OCI-LY1 (cell line): Measurements from ENCODE around the gene CAPS.
A peak's percentile ranks its signal among the peaks of the same experiment; 100 is the strongest.
"Not testable (repeated sequence)": the region's sequence is repeated elsewhere in the genome, so short reads cannot be mapped to it uniquely, and the experiment has no call there.

Experiments
- H2AFZ ChIP-seq: fragments of 200-600 bp; sonication (generic), shearing (Covaris generic); 2 replicates; pipeline ENCODE4 v1.6.0; 2014; ENCODE audit warnings: antibody characterized with exemption, mild to moderate bottlenecking, low read length
- H3F3A ChIP-seq: fragments of 200-600 bp; sonication (generic), shearing (Covaris generic); 2 replicates; pipeline ENCODE4 v1.6.0; 2014; ENCODE audit warnings: mild to moderate bottlenecking, antibody characterized with exemption, low read length, moderate library complexity; ENCODE audit not compliant: insufficient read depth
- H3K27ac ChIP-seq: fragments of 200-600 bp; sonication (generic); 2 replicates; pipeline ENCODE4 v1.5.1; 2014; ENCODE audit warnings: low read length, mixed run types, mild to moderate bottlenecking, low read depth; ENCODE audit not compliant: poor library complexity, severe bottlenecking
- H3K27me3 ChIP-seq: fragments of 200-600 bp; sonication (generic); 2 replicates; pipeline ENCODE4 v1.6.0; 2014; ENCODE audit warnings: antibody characterized with exemption, mild to moderate bottlenecking, low read length, moderate library complexity; ENCODE audit not compliant: insufficient read depth
- H3K36me3 ChIP-seq: fragments of 200-600 bp; sonication (generic); 2 replicates; pipeline ENCODE4 v1.6.1; 2014; ENCODE audit warnings: mild to moderate bottlenecking, antibody characterized with exemption, low read length, moderate library complexity, mixed read lengths; ENCODE audit not compliant: insufficient read depth
- H3K4me1 ChIP-seq: fragments of 200-600 bp; sonication (generic); 2 replicates; pipeline ENCODE4 v1.5.1; 2014; ENCODE audit warnings: mild to moderate bottlenecking, low read length, moderate library complexity; ENCODE audit not compliant: insufficient read depth, severe bottlenecking
- H3K4me2 ChIP-seq: fragments of 200-600 bp; sonication (generic), shearing (Covaris generic); 2 replicates; pipeline ENCODE4 v1.6.1; 2014; ENCODE audit warnings: low read length
- H3K4me3 ChIP-seq: fragments of 200-600 bp; sonication (generic); 2 replicates; pipeline ENCODE4 v1.5.1; 2014; ENCODE audit warnings: low read length, low read depth, mild to moderate bottlenecking, mixed read lengths; ENCODE audit not compliant: poor library complexity, severe bottlenecking
- H3K79me2 ChIP-seq: fragments of 200-600 bp; shearing (Covaris generic); 2 replicates; pipeline ENCODE4 v1.6.1; 2016; ENCODE audit warnings: mixed run types, low read length, mixed read lengths; ENCODE audit not compliant: insufficient read depth
- H3K9ac ChIP-seq: fragments of 200-600 bp; sonication (generic), shearing (Covaris generic); 2 replicates; pipeline ENCODE4 v1.6.1; 2014; ENCODE audit warnings: mild to moderate bottlenecking, low read length, mixed read lengths
- H3K9me2 ChIP-seq: fragments of 200-600 bp; sonication (generic), shearing (Covaris generic); 2 replicates; pipeline ENCODE4 v1.6.1; 2014; ENCODE audit warnings: low read depth, mild to moderate bottlenecking, low read length, mixed read lengths
- H3K9me3 ChIP-seq: fragments of 200-600 bp; shearing (Covaris generic); 2 replicates; pipeline ENCODE4 v1.6.1; 2014; ENCODE audit warnings: low read length, mixed read lengths
- H4K20me1 ChIP-seq: fragments of 200-600 bp; sonication (generic), shearing (Covaris generic); 2 replicates; pipeline ENCODE4 v1.6.0; 2016; ENCODE audit warnings: mild to moderate bottlenecking, low read length; ENCODE audit not compliant: insufficient read depth
- EZH2 ChIP-seq: fragments of 200-600 bp; sonication (generic), shearing (Covaris generic); IDR thresholded peaks from 2 replicates; pipeline ENCODE4 v1.8.0; 2017; ENCODE audit warnings: borderline replicate concordance, mixed run types, mild to moderate bottlenecking, antibody characterized with exemption, low read length, moderate library complexity, mixed read lengths
- TF ChIP-seq, protein P1 (sequence below): fragments of 200-600 bp; sonication (generic), shearing (Covaris generic); IDR thresholded peaks from 2 replicates; pipeline ENCODE4 v1.5.1; 2017; ENCODE audit warnings: mild to moderate bottlenecking, antibody characterized with exemption, low read length, moderate library complexity, mixed read lengths

Gene CAPS

DNA sequence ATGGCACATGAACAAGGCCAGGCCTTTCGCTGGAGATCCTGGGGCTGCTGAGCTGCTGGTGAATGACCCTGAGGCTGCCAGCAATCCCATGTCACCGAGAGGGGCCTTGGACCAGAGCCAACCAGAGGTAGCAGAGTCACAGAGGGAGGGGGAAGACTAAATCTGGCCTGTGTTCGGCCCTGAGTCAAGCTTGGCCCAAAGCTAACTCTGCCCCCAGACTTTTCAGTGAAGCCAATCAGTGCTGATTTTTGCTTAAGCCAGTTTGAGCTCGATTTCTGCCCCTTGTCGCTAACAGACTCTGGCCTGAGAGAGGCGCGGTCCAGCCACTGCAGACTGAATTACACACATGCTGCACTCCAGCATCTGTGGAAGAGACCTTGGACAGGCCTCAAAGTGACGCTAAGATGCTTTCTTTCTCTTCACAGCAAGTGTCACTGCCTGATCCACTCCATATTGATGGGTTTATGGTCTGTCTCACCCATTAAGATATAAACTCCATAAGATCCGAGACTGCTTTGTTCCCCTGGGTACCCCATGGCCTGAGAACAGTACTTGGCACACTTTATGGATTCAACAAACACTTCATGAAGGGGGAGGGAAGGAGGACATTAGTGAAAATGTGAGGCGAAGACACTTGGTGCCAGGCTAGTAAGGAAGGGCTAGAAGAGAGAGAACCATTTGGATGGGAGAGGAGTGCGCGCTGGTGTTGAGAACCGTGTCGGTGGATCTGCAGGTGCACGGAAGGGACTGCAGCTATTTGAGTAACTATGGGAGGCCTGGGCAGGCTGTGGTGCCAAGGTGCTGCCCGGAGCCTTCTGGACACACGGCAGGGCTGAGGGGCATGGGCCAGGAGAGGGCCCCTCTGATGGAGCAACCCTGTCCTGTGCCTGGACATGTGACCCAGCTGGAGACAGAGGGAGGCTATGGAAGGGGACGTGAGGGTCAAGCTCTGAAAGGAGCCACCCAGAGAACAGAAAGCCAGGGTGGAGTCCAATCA lies 46.2 kb downstream of the CAPS start:
- peaks cover 65% of the 10 kb centered on the region for H3K4me1 ChIP-seq
- no peaks in the 10 kb centered on the region for H3K9me3 ChIP-seq
- H2AFZ ChIP-seq: no peak overlapping the region
- H3F3A ChIP-seq: no peaks in the 10 kb centered on the region
- H4K20me1 ChIP-seq: no peaks in the 10 kb centered on the region
- H3K27ac ChIP-seq: peak overlapping the region; percentile 43
- H3K79me2 ChIP-seq: peaks cover 75% of the 10 kb centered on the region
- TF ChIP-seq EZH2: no peak
- TF ChIP-seq, protein P1, sequence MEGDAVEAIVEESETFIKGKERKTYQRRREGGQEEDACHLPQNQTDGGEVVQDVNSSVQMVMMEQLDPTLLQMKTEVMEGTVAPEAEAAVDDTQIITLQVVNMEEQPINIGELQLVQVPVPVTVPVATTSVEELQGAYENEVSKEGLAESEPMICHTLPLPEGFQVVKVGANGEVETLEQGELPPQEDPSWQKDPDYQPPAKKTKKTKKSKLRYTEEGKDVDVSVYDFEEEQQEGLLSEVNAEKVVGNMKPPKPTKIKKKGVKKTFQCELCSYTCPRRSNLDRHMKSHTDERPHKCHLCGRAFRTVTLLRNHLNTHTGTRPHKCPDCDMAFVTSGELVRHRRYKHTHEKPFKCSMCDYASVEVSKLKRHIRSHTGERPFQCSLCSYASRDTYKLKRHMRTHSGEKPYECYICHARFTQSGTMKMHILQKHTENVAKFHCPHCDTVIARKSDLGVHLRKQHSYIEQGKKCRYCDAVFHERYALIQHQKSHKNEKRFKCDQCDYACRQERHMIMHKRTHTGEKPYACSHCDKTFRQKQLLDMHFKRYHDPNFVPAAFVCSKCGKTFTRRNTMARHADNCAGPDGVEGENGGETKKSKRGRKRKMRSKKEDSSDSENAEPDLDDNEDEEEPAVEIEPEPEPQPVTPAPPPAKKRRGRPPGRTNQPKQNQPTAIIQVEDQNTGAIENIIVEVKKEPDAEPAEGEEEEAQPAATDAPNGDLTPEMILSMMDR: no peak
- H3K4me3 ChIP-seq: no peak overlapping the region
- no peak overlapping the region; the same call in 1 of the 2 replicates for H3K9ac ChIP-seq
- no peak overlapping the region; the same call in 1 of the 2 replicates for H3K4me2 ChIP-seq
- H3K36me3 ChIP-seq: peaks cover 9% of the 10 kb centered on the region; the same call in 1 of the 2 replicates
- H3K27me3 ChIP-seq: no peaks in the 10 kb centered on the region
- no peaks in the 10 kb centered on the region for H3K9me2 ChIP-seq

DNA sequence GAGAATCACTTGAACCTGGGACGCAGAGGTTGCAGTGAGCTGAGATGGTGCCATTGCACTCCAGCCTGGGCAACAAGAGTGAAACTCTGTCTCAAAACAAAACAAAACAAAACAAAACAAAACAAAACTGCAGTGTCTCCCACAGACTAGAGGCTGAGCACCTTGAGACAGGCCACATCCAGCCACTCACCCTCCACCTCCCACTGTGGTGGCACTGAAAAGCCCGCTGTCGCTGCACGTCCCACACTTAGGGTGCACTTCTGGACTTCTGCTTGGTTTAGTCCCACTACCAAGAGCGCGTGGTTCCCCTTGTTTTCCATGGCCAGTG lies 47.6 kb downstream of the CAPS start:
- not testable (repeated sequence) for H3K4me3 ChIP-seq, H3K27me3 ChIP-seq, H4K20me1 ChIP-seq, H3K9me2 ChIP-seq, H2AFZ ChIP-seq, H3K9ac ChIP-seq, H3K9me3 ChIP-seq, H3F3A ChIP-seq
- Histone ChIP-seq H3K36me3 (peaks cover 22% of the 10 kb centered on the region; the same call in 1 of the 2 replicates), H3K27ac (peak overlapping the region; percentile 76), H3K4me2 (peak overlapping the region; percentile 38; the same call in 1 of the 2 replicates), H3K4me1 (peaks cover 52% of the 10 kb centered on the region), H3K79me2 (peaks cover 76% of the 10 kb centered on the region)

DNA sequence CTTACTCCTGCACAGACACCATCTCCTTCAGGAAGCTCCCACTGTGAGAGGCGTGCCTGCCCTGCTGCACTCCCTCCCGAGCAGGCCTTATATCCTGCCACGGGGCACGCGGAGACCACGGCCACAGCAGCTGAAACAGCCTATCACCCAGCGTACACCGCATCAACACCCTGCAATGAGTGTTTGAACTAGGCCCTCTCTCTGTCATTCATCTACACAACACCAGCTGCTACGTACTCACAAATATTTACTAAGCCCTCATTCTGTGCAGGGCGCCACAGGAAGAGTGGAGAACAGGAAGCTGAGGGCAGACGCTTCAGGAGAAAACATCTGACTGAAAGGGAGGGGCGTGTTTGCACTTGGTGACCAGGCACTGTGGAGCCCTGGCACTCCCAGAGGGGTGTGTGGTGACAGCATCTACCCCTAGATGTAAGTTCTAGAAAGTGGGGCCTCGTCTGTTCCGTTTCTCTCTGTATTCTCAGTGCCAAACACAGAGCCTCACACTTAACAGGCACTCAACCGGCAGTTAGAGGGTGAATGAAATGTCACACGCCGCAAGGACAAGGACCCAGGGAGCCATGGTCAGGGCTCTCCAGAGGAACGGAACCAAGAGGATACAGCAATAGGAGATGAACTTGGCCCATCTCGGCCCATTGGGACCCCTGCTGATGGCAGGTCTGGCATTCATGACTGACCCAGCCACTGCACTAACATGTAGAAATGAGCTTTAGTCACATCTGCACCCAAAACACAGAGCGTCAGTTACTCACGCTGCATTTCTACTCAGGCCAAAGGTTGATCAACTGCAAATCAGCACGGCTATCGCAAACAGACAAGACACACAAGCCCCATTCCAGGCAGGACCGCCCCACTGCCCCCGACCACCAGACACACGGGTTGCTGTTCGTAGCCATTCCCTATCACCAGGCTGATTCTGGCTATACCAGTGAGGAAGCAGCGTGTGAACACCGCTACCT lies 48.2 kb downstream of the CAPS start:
- Histone ChIP-seq H3K27me3 (no peaks in the 10 kb centered on the region), H3K9me2 (no peaks in the 10 kb centered on the region), H3K36me3 (peaks cover 29% of the 10 kb centered on the region; the same call in 1 of the 2 replicates), H4K20me1 (no peaks in the 10 kb centered on the region), H3K79me2 (peaks cover 76% of the 10 kb centered on the region), H3K9ac (peak overlapping the region; percentile 2; the same call in 1 of the 2 replicates), H3F3A (no peaks in the 10 kb centered on the region), H3K4me3 (no peak overlapping the region), H3K27ac (peak overlapping the region; percentile 76), H3K9me3 (no peaks in the 10 kb centered on the region), H2AFZ (no peak overlapping the region), H3K4me1 (peaks cover 49% of the 10 kb centered on the region), H3K4me2 (peak overlapping the region; percentile 38; the same call in 1 of the 2 replicates)
- TF ChIP-seq, protein P1: no peak
- no peak for TF ChIP-seq EZH2

DNA sequence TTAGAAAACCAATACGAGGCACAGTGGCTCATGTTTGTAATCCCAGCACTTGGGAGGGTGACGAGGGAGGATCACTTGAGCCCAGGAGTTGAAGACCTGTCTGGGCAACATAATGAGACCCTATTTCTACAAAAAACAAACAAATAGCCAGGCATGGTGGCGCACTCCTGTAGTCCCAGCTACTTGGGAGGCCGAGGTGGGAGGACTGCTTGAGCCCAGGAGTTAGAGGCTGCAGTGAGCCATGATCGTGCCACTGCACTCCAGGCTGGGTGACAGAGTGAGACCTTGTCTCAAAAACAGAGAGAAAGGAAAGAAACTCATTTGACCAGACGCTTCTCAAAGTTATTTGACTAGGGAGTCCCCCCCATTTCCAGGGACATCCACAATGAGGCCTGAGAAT lies 49.2 kb downstream of the CAPS start:
- H2AFZ ChIP-seq, H3K27me3 ChIP-seq, H3K4me3 ChIP-seq, H3K9me2 ChIP-seq, H4K20me1 ChIP-seq, H3F3A ChIP-seq, H3K9me3 ChIP-seq: not testable (repeated sequence)
- Histone ChIP-seq H3K36me3 (peaks cover 26% of the 10 kb centered on the region; the same call in 1 of the 2 replicates), H3K27ac (peak overlapping the region; percentile 76), H3K9ac (peak overlapping the region; percentile 2; the same call in 1 of the 2 replicates), H3K4me2 (peak overlapping the region; percentile 38; the same call in 1 of the 2 replicates), H3K79me2 (peaks cover 81% of the 10 kb centered on the region), H3K4me1 (peaks cover 60% of the 10 kb centered on the region)
